IPS-20b (cell line): ENCODE results near the gene INTS6L.
"Not testable (repeated sequence)": the region's sequence is repeated elsewhere in the genome, so short reads cannot be mapped to it uniquely, and the experiment has no call there.

Source experiments
- H3K27ac ChIP-seq: one replicate; pipeline ENCODE4 v1.5.1; 2013; ENCODE audit warnings: low read length
- H3K27me3 ChIP-seq: 2 replicates; pipeline ENCODE4 v1.6.1; 2013; ENCODE audit warnings: mild to moderate bottlenecking, low read length, inconsistent platforms; ENCODE audit not compliant: insufficient read depth
- H3K36me3 ChIP-seq: 2 replicates; pipeline ENCODE4 v1.6.1; 2013; ENCODE audit warnings: low read depth, mild to moderate bottlenecking, inconsistent platforms, low read length, moderate library complexity; ENCODE audit not compliant: insufficient read depth
- H3K4me1 ChIP-seq: 2 replicates; pipeline ENCODE4 v1.6.1; 2013; ENCODE audit warnings: mild to moderate bottlenecking, control low read depth, inconsistent platforms, low read length, moderate library complexity; ENCODE audit not compliant: insufficient read depth
- H3K4me3 ChIP-seq: 2 replicates; pipeline ENCODE4 v1.5.1; 2013; ENCODE audit warnings: mild to moderate bottlenecking, low read length, inconsistent platforms
- H3K9ac ChIP-seq: 2 replicates; pipeline ENCODE4 v1.6.1; 2013; ENCODE audit warnings: low read depth, mild to moderate bottlenecking, inconsistent platforms, low read length, moderate library complexity
- H3K9me3 ChIP-seq: 2 replicates; pipeline ENCODE4 v1.6.1; 2013; ENCODE audit warnings: mild to moderate bottlenecking, low read depth, low read length, inconsistent platforms; ENCODE audit not compliant: insufficient read depth

Gene INTS6L

DNA sequence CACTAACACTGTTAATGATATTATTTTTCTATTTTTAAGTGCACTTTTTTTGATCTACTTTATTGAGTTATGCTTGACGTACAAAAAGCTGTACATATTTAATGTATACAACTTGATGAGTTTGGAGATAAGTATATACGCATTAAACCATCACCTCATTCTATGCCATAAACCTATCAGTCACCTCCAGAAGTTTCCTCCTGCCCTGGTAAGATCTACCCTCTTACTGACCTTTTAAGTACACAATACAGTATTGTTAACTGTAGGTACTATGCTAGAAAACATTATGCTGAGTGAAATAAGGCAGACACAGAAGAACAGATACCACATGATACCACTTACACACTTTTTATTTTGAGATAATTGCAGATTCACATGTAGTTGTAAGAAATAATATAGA, 36.9 kb downstream of the INTS6L start:
- Histone ChIP-seq H3K4me1 (peaks cover 3% of the 10 kb centered on the region; the same call in 1 of the 2 replicates), H3K27ac (no peak overlapping the region), H3K9ac (no peak overlapping the region), H3K27me3 (no peaks in the 10 kb centered on the region), H3K9me3 (no peaks in the 10 kb centered on the region), H3K4me3 (no peak overlapping the region), H3K36me3 (no peaks in the 10 kb centered on the region)

DNA sequence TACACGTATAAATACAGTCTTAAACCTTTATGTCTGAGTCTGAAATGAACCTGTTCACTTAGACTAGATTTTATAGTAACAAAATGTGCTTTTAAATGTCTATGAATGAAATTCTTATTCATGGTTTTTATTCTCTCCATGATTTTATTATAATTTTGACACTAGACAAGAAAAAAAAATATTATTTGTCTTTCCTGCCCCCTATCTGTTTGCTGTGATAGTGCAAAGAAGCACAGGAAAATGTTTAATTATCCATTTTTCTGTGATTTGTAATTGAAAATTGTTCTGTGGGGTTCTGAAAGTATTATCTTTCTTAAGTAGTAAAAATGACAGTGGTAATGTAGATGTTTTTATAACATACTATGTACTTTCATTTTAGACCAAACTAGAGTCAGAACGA, 52.0 kb downstream of the INTS6L start:
- Histone ChIP-seq H3K4me3 (no peak overlapping the region), H3K27me3 (no peaks in the 10 kb centered on the region), H3K9ac (no peak overlapping the region), H3K27ac (no peak overlapping the region), H3K4me1 (peaks cover under 1% of the 10 kb centered on the region; the same call in 1 of the 2 replicates), H3K36me3 (peaks cover 22% of the 10 kb centered on the region; the same call in 1 of the 2 replicates), H3K9me3 (no peaks in the 10 kb centered on the region)

DNA sequence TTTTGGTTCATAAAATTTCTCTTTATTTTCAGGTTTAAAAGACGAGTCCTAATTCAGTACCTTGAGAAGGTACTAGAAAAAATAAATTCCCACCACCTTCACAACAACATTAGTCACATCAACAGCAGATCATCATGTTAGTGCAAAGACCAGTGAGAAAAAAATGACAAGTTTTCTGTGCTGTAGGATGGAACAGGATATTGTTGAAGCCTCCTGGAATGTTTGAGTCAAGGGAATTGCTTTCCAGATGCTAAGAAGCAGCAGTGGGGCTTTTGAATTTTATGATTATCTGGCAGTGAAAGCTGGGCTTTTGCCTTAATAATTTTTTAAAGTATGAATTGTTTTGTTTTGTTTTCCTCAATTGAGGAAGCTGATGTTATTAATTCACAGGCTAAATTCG, 61.0 kb downstream of the INTS6L start:
- Histone ChIP-seq H3K4me1 (no peaks in the 10 kb centered on the region), H3K9ac (no peak overlapping the region), H3K27me3 (no peaks in the 10 kb centered on the region), H3K9me3 (no peaks in the 10 kb centered on the region), H3K36me3 (peaks cover 16% of the 10 kb centered on the region; the same call in 1 of the 2 replicates), H3K27ac (no peak overlapping the region), H3K4me3 (no peak overlapping the region)

DNA sequence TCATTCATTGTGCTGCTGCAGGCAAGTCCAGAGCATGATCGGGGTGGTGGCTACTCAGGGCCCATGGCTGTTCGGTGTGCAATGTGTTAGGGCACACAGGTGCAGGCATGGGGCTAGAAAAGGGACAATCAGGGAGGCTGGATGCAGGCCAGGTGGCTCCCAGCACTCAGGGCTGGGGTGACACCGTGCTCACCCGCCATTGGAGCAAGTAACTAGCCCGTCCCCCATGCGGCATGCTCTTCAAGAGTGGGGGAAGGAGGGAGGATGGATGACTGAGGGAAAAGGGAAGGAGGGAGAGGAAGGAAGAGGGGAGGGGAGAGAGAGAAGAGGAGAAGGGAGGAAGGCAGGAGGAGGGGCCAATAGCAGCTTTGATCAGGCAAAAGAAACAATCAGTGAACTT, 64.7 kb downstream of the INTS6L start:
- Histone ChIP-seq H3K9me3 (no peaks in the 10 kb centered on the region), H3K27me3 (no peaks in the 10 kb centered on the region)

DNA sequence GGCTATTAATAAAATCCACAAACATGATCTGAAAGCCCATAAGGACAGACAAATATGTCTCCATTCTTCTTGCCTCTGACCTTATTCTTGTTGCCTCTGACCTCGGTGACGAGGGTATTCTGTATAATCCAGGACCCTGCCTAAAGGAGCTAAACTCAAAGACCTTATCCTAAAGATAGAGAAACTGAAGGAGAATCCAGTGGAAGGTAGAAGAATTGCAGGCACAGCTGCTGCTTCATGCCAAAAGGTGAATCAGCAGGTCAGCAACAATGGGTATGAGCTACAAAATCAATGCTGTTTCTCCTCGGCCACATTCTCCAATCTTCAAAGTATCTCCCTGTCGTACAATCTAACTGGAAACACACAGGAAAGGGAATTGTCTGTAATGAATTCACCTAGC, 71.4 kb downstream of the INTS6L start:
- Histone ChIP-seq H3K9me3 (no peaks in the 10 kb centered on the region), H3K9ac (no peak overlapping the region), H3K27me3 (no peaks in the 10 kb centered on the region), H3K36me3 (no peaks in the 10 kb centered on the region), H3K4me1 (no peaks in the 10 kb centered on the region), H3K27ac (no peak overlapping the region), H3K4me3 (no peak overlapping the region)

More for the DNA sequence above, 64.7 kb downstream of the INTS6L start:
- no peaks in the 10 kb centered on the region for H3K4me1 ChIP-seq
- peaks cover 5% of the 10 kb centered on the region; the same call in 1 of the 2 replicates for H3K36me3 ChIP-seq
- H3K4me3 ChIP-seq: no peak overlapping the region
- no peak overlapping the region for H3K9ac ChIP-seq
- H3K27ac ChIP-seq: no peak overlapping the region

GRCh38 chrX:135594049-135594448, 73.6 kb downstream of the INTS6L start:
- H3K27me3 ChIP-seq, H3K4me1 ChIP-seq, H3K9me3 ChIP-seq, H3K9ac ChIP-seq, H3K4me3 ChIP-seq, H3K36me3 ChIP-seq, H3K27ac ChIP-seq: not testable (repeated sequence)

GRCh38 chrX:135594453-135594852, 74.0 kb downstream of the INTS6L start:
- not testable (repeated sequence) for H3K9ac ChIP-seq, H3K4me1 ChIP-seq, H3K4me3 ChIP-seq, H3K27ac ChIP-seq, H3K36me3 ChIP-seq, H3K9me3 ChIP-seq, H3K27me3 ChIP-seq

GRCh38 chrX:135595543-135595942, 75.1 kb downstream of the INTS6L start:
- no peak overlapping the region for H3K9ac ChIP-seq
- no peaks in the 10 kb centered on the region for H3K4me1 ChIP-seq
- no peaks in the 10 kb centered on the region for H3K27me3 ChIP-seq
- no peaks in the 10 kb centered on the region for H3K9me3 ChIP-seq
- H3K4me3 ChIP-seq: no peak overlapping the region
- no peak overlapping the region for H3K27ac ChIP-seq
- H3K36me3 ChIP-seq: no peaks in the 10 kb centered on the region

GRCh38 chrX:135596495-135596894, 76.0 kb downstream of the INTS6L start:
- Histone ChIP-seq H3K36me3 (no peaks in the 10 kb centered on the region), H3K4me3 (no peak overlapping the region), H3K9ac (no peak overlapping the region), H3K9me3 (no peaks in the 10 kb centered on the region), H3K4me1 (no peaks in the 10 kb centered on the region), H3K27me3 (no peaks in the 10 kb centered on the region), H3K27ac (no peak overlapping the region)

- Histone ChIP-seq H3K9me3 (no peaks in the 10 kb centered on the region), H3K36me3 (no peaks in the 10 kb centered on the region), H3K4me3 (no peak overlapping the region), H3K27ac (no peak overlapping the region), H3K4me1 (no peaks in the 10 kb centered on the region), H3K9ac (no peak overlapping the region), H3K27me3 (no peaks in the 10 kb centered on the region)
Measured at GRCh38 chrX:135605906-135606305, 85.4 kb downstream of the INTS6L start.

DNA sequence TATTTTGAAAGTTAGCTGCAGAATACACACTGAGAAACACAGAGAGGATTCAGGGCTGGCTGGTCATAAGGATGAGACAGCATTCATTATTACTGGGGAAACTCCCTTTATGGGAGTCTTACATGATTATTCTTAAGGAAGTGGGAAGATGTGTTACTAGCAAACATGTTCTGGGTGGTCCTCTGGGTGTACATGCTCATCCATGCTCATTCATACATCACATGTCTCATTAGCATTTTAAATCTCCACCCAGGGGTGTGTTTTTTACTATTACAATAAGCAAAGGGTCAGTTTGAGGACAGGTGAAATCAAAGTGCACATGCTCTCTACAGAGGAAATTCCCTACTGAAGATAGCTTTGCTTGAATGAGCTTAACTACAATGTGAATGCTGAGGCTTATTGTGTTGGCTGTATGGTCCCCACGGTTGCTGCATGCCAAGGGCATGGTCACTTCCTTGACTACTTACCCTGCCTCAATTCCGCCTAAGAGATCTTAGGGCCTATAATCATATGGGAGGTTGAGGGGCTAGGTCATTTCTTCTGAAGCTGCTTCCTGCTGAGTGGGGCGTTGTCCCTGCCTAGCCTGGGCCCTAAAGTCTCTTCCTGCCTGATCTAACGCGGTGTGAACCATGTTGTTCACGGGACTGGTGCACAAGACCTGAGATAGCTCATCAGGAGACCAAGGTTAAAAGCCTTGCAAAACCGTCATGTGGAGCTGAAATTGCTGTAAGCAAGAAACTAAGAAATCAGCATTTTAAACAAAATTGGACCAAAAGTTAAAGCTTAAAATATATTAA, 104.1 kb downstream of the INTS6L start:
- not testable (repeated sequence) for H3K27ac ChIP-seq, H3K9ac ChIP-seq, H3K9me3 ChIP-seq, H3K36me3 ChIP-seq, H3K4me3 ChIP-seq, H3K27me3 ChIP-seq, H3K4me1 ChIP-seq

DNA sequence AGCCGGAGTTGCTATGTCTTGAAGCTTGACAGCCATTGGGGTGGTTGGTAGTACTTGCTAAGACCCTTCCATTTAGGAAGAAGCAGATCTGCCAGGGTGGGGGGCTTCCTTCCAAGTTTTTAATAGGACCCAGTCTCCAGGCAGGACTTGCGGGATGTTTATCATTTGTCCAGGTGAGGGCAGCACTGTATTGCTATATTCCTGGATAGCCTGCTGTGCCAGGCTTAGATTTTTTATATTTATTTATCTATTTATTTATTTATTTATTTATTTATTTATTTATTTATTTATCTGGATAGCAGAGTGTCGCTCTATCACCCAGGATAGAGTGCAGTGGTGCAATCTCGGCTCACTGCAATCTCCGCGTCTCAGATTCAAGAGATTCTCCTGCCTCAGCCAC, 105.5 kb downstream of the INTS6L start:
- Histone ChIP-seq H3K4me3 (no peak overlapping the region), H3K9me3 (no peaks in the 10 kb centered on the region), H3K9ac (no peak overlapping the region), H3K27ac (no peak overlapping the region), H3K4me1 (no peaks in the 10 kb centered on the region), H3K27me3 (no peaks in the 10 kb centered on the region), H3K36me3 (no peaks in the 10 kb centered on the region)
